ENCODE results near the gene ZNF343. TPM values are rescaled to one million over a fixed set of nuclear protein-coding genes. Genes with fewer than 3 reads are reported as not detected.

ZNF343 gene
- total and polyA plus RNA-seq, 2 donors (not counting 1 experiment from before 2014, with no cell fraction given), result 11.2 to 15.0 TPM

DNA sequence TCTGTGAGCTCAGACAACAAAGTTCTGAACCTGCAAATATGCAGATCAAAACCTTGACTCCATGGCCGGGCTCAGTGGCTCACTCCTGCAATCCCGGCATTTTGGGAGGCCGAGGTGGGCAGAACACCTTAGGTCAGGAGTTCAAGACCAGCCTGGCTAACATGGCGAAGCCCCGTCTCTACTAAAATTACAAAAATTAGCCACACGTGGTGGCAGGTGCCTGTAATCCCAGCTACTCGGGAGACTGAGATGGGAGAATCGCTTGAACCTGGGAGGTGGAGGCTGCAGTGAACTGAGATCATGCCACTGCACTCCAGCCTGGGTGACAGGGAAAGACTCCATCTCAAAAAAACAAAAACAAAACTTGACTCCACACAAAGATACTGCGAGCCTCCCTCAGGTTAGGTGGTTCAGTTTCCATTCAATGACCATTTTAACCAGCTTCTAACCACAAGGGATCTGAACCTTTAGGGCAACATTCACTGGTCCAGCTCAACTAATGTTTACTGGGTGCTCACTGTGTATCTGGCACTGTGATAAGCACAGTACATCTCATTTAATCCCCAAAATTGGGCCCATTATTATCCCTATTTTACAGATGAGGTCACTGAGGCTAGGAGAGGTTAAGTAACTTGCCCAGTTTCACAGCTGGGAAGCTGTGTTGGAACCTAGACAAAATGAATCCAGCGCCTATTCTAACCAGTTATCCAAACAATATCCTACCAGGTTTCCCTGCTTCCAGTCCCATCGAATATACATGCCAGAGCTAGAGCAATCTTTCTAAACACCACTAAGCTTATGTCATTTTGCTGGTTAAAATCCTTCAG is 39.9 kb downstream of the ZNF343 start:
- Histone ChIP-seq H3K9me3 (ENCODE audit: control insufficient read depth, insufficient read depth, low read depth, low read length) (no peaks in the 10 kb centered on the region), H3K4me1 (ENCODE audit: control insufficient read depth, extremely low read depth, insufficient read depth, low read length) (peaks cover 9% of the 10 kb centered on the region), H3K9ac (ENCODE audit: insufficient read depth, low read length) (no peak overlapping the region), H3K27me3 (ENCODE audit: control insufficient read depth, insufficient read depth, low read length) (no peaks in the 10 kb centered on the region), H3K79me2 (ENCODE audit: control insufficient read depth, insufficient read depth, low read length) (peaks cover 54% of the 10 kb centered on the region), H2AFZ (ENCODE audit: low read length) (no peak overlapping the region), H3K27ac (ENCODE audit: insufficient read depth, low read length) (peak overlapping the region; percentile 40), H3K36me3 (ENCODE audit: control insufficient read depth, insufficient read depth, low read length) (peaks cover 12% of the 10 kb centered on the region), H4K20me1 (ENCODE audit: control insufficient read depth, extremely low read depth, insufficient read depth, low read length) (peaks cover 2% of the 10 kb centered on the region), H3K4me2 (ENCODE audit: extremely low read depth, insufficient read depth, low read length) (peak overlapping the region; percentile 96), H3K4me3 (replicated peaks in 1 of 4; ENCODE audit: control extremely low read depth in 1 of 4, insufficient read depth in 1 of 4, low read depth in 3 of 4, low read length in 4 of 4) (peak overlapping the region; percentile 80 to 96 (median 89))
- TF ChIP-seq EZH2 (IDR thresholded peaks at IDR 0.05; ENCODE audit: low read length, missing control alignments), result no peak
- TF ChIP-seq, protein P1, sequence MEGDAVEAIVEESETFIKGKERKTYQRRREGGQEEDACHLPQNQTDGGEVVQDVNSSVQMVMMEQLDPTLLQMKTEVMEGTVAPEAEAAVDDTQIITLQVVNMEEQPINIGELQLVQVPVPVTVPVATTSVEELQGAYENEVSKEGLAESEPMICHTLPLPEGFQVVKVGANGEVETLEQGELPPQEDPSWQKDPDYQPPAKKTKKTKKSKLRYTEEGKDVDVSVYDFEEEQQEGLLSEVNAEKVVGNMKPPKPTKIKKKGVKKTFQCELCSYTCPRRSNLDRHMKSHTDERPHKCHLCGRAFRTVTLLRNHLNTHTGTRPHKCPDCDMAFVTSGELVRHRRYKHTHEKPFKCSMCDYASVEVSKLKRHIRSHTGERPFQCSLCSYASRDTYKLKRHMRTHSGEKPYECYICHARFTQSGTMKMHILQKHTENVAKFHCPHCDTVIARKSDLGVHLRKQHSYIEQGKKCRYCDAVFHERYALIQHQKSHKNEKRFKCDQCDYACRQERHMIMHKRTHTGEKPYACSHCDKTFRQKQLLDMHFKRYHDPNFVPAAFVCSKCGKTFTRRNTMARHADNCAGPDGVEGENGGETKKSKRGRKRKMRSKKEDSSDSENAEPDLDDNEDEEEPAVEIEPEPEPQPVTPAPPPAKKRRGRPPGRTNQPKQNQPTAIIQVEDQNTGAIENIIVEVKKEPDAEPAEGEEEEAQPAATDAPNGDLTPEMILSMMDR (conservative IDR thresholded peaks at IDR 0.05 in 1 of 2, IDR thresholded peaks at IDR 0.05 in 1 of 2; ENCODE audit: low read depth in 1 of 2, low read length in 2 of 2), result no peak
- peak; percentile 22 to 23 for DNase-seq (ENCODE audit: low read depth in 2 of 2)

DNA sequence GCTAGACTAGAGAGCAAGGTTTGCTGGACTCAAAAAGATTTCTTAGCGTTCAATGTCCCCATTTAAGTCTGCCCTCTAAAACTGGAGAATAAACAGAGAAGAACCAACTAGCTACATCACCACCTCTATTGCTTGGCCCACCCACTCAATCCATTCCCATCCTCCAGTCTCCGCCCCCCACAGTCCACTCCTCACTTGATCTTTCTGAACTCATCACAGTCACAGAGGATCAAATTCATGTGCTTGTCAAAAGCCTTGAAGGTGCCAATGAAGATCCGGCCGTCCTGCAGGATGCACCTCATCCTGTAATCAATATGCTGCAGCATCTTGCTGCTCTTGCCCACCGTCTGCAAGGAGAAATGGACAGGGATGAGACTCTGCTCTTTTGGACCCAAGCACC is 41.3 kb downstream of the ZNF343 start:
- H2AFZ ChIP-seq (ENCODE audit: low read length), result no peak overlapping the region
- no peak overlapping the region for H3K4me3 ChIP-seq (replicated peaks in 1 of 4; ENCODE audit: control extremely low read depth in 1 of 4, insufficient read depth in 1 of 4, low read depth in 3 of 4, low read length in 4 of 4)
- peaks cover 2% of the 10 kb centered on the region for H4K20me1 ChIP-seq (ENCODE audit: control insufficient read depth, extremely low read depth, insufficient read depth, low read length)
- H3K9me3 ChIP-seq (ENCODE audit: control insufficient read depth, insufficient read depth, low read depth, low read length), result no peaks in the 10 kb centered on the region
- TF ChIP-seq, protein P1 (conservative IDR thresholded peaks at IDR 0.05 in 1 of 2, IDR thresholded peaks at IDR 0.05 in 1 of 2; ENCODE audit: low read depth in 1 of 2, low read length in 2 of 2), result no peak
- no peak for TF ChIP-seq EZH2 (IDR thresholded peaks at IDR 0.05; ENCODE audit: low read length, missing control alignments)
- H3K79me2 ChIP-seq (ENCODE audit: control insufficient read depth, insufficient read depth, low read length), result peaks cover 54% of the 10 kb centered on the region
- peaks cover 9% of the 10 kb centered on the region for H3K4me1 ChIP-seq (ENCODE audit: control insufficient read depth, extremely low read depth, insufficient read depth, low read length)
- H3K36me3 ChIP-seq (ENCODE audit: control insufficient read depth, insufficient read depth, low read length), result peaks cover 14% of the 10 kb centered on the region
- no peaks in the 10 kb centered on the region for H3K27me3 ChIP-seq (ENCODE audit: control insufficient read depth, insufficient read depth, low read length)
- no peak overlapping the region for H3K27ac ChIP-seq (ENCODE audit: insufficient read depth, low read length)
- DNase-seq (ENCODE audit: low read depth in 2 of 2), result no peak
- no peak overlapping the region for H3K4me2 ChIP-seq (ENCODE audit: extremely low read depth, insufficient read depth, low read length)
- no peak overlapping the region for H3K9ac ChIP-seq (ENCODE audit: insufficient read depth, low read length)

DNA sequence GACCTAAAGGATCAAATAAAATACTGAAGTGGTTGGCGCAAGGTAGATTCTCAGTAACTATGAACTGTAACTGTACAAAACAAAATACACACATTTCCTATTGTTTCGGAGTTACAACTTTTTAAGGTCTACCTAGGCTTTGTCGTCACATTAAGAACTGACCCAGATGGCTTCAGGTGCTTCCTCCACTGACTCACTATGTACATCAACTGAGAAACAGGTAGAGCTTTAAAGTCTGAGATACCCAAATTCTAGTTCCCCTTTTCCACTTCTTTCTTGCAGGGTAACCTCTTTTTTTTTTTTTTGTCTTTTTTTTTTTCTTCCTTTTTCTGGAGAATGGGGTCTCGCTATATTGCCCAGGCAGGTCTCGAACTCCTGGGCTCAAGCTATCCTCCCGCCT is 43.6 kb downstream of the ZNF343 start:
- DNase-seq (ENCODE audit: low read depth in 2 of 2), result no peak
- Histone ChIP-seq H4K20me1 (ENCODE audit: control insufficient read depth, extremely low read depth, insufficient read depth, low read length) (peaks cover 2% of the 10 kb centered on the region), H3K27me3 (ENCODE audit: control insufficient read depth, insufficient read depth, low read length) (no peaks in the 10 kb centered on the region), H3K27ac (ENCODE audit: insufficient read depth, low read length) (no peak overlapping the region), H3K9me3 (ENCODE audit: control insufficient read depth, insufficient read depth, low read depth, low read length) (no peaks in the 10 kb centered on the region), H3K79me2 (ENCODE audit: control insufficient read depth, insufficient read depth, low read length) (peaks cover 49% of the 10 kb centered on the region), H3K36me3 (ENCODE audit: control insufficient read depth, insufficient read depth, low read length) (peaks cover 20% of the 10 kb centered on the region), H3K4me3 (replicated peaks in 1 of 4; ENCODE audit: control extremely low read depth in 1 of 4, insufficient read depth in 1 of 4, low read depth in 3 of 4, low read length in 4 of 4) (no peak overlapping the region), H3K9ac (ENCODE audit: insufficient read depth, low read length) (no peak overlapping the region), H3K4me1 (ENCODE audit: control insufficient read depth, extremely low read depth, insufficient read depth, low read length) (peaks cover 6% of the 10 kb centered on the region), H3K4me2 (ENCODE audit: extremely low read depth, insufficient read depth, low read length) (no peak overlapping the region), H2AFZ (ENCODE audit: low read length) (no peak overlapping the region)
- TF ChIP-seq EZH2 (IDR thresholded peaks at IDR 0.05; ENCODE audit: low read length, missing control alignments), result no peak
- TF ChIP-seq, protein P1 (conservative IDR thresholded peaks at IDR 0.05 in 1 of 2, IDR thresholded peaks at IDR 0.05 in 1 of 2; ENCODE audit: low read depth in 1 of 2, low read length in 2 of 2), result no peak
